Brain pericyte (primary cell): ENCODE measurements around the gene GSTO2.
"Not testable (repeated sequence)": the region's sequence is repeated elsewhere in the genome, so short reads cannot be mapped to it uniquely, and the experiment has no call there.

ENCODE experiments used
- DNase-seq: peaks from one replicate; pipeline ENCODE4 v3.0.0-alpha.2; 2012; ENCODE audit warnings: low read depth, low spot score

GSTO2 gene

GRCh38 chr10:104268713-104269645 is at the start of gene GSTO2:
GSTO2 (plus strand) TSS chr10:104269184; CDS start chr10:104274916, 5,732 bp downstream.
- DNase-seq: peak; percentile 93

- DNase-seq: no peak
Measured at GRCh38 chr10:104220522-104220921, 48.5 kb upstream of the GSTO2 start.

GRCh38 chr10:104223304-104223703 is 45.7 kb upstream of the GSTO2 start:
- DNase-seq: no peak

DNA sequence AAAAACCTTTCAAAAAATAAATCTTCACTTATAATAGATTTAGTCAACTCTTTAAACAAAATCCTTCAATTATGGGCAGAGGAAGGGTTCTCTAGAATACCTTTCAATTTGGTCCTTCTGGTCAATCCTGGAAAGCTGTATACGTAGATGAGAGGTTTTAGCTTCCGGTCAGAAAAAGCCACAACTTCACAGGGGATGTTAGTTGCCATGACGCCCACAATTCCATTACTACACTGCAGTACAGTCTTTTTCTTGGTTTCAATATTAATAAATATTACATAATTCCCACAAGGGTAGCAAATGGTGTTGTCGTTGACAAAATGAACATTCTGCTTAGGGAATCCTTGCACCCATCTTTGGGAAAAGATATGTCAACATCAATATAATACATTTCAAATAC is 38.5 kb upstream of the GSTO2 start:
- no peak for DNase-seq

- DNase-seq: peak; percentile 76
Measured at GRCh38 chr10:104231784-104232612, 37.0 kb upstream of the GSTO2 start, which contains the start of gene CFAP43. CFAP43 (minus strand) TSS chr10:104232364; CDS start chr10:104232246, 118 bp downstream.

DNA sequence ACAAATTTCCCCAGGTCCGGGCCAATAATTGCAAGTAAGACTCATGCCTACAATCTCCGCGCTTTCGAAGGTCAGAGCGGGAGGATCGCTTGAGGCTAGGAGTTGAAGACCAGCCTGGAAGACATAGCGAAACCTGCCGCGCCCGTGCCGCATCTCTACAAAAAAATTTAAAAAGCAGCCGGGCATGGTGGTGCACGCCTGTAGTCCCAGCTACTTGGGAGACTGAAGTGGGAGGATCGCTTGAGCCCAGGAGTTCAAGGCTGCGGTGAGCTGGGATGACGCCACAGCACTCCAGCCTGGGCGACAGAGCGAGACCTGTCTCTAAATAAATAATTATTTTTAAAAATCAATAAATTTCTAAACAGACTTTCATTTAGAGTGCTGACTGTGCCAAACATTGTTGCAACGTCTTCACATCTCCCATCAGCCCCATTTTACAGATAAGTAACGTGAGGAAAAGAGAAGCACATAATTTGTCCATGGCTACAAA is 36.3 kb upstream of the GSTO2 start:
- no peak for DNase-seq

- DNase-seq: no peak
Measured at GRCh38 chr10:104233817-104234216, 35.2 kb upstream of the GSTO2 start.

DNA sequence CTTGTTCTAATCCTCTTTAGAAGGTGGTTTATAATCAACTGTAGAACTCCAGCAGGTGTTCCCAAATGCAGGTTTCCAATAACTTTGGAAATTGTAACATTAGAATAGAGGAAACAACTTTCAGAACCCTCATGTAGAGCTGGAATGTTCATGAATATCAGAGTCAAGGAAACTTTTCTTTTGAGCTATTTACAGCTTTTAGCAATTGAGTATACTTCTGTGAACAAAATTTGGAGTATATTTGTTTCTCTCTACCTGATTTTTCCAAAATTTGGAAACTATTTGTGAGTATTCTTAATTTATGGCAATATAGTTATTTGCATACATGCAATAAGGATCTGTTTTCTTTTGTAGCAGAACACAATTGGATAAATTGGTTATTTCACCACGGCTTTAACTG is 34.0 kb upstream of the GSTO2 start:
- DNase-seq: no peak

DNA sequence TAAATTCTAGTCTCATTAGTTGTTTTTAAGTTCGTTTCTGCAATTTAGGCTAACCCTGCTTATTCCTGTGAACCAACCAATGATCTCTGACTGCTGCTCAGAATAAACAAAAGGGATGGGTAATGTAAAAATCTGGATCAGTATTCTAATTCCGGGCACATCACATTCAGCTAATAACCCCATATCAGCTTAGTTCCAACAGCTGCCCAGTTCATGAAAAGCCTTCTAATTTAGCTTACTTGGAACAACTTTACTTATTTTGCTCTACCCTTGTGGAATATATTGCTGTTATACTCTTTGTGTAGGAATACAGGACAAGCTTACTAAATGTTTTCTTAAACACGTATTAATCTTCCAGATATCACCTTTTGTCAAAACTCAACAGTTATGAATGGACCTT is 33.2 kb upstream of the GSTO2 start:
- no peak for DNase-seq

DNA sequence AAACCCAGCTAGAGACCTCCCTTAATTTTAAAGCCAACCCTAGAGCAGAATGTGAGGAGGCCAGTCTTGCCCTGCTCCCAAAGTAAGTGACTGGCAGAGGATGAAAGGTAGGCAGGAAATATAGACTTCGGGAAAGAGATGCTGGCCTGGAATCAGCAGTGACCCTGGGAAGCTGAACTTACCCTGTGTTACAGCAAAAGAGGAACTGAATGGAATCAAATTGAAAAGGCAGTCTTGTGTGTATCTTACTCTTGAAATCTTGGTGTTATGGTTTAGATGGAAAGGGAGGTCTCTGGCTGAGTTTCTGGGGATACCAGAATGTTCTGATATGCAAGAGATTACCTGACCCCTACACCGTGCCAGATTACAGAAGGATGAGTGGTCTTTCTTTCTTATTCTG is 28.9 kb upstream of the GSTO2 start:
- DNase-seq: no peak

DNA sequence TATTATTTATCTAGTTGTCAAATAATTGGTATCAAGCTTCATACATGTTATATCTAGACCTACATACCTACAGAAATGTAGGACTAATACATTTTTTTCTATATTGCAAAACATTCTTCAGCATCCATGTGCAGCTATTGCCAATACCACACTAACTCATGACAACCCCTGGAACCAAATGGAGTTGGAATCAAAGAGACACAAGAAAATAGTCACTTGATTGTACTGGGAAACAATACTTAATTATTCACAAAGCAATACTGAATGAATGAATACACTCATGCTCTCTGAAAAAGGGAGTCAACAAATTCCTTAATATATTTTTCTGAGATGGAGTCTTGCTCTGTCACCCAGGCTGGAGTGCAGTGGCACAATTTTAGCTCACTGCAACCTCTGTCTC is 26.4 kb upstream of the GSTO2 start:
- DNase-seq: no peak

DNA sequence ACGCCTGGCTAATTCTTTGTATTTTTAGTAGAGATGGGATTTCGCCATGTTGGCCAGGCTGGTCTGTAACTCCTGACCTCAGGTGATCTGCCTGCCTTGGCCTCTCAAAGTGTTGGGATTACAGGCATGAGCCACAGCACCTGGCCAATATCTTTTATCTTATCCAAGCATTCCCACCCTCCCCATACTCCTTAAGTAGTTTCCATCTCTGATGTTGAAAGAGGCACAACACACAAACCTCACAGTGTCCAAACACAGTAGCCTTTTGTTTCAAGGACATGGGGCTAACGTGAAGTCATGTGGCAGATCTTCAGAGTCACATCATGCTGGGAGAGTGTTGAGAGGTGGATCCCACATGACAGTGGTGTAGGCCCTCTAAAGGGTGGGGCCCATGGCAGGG is 26.0 kb upstream of the GSTO2 start:
- DNase-seq: not testable (repeated sequence)

GRCh38 chr10:104243512-104243911 is 25.5 kb upstream of the GSTO2 start:
- no peak for DNase-seq

DNA sequence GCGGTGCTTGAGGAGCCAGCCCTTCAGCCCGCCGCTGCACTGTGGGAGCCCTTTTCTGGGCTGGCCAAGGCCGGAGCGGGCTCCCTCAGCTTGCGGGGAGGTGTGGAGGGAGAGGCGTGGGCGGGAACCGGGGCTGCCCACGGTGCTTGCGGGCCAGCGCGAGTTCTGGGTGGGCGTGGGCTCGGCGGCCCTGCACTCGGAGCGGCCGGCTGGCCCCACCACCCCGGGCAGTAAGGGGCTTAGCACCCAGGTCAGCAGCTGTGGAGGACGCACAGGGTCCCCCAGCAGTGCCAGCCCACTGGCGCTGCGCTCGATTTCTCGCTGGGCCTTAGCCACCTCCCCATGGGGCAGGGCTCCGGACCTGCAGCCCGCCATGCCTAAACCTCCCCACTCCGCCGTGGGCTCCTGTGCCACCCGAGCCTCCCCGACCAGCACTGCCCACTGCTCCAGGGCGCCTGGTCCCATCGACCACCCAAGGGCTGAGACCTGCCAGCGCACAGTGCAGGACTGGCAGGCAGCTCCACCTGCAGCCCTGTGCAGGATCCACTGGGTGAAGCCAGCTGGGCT is 23.8 kb upstream of the GSTO2 start:
- DNase-seq: no peak

GRCh38 chr10:104246976-104247375 is 22.0 kb upstream of the GSTO2 start:
- DNase-seq: no peak

DNA sequence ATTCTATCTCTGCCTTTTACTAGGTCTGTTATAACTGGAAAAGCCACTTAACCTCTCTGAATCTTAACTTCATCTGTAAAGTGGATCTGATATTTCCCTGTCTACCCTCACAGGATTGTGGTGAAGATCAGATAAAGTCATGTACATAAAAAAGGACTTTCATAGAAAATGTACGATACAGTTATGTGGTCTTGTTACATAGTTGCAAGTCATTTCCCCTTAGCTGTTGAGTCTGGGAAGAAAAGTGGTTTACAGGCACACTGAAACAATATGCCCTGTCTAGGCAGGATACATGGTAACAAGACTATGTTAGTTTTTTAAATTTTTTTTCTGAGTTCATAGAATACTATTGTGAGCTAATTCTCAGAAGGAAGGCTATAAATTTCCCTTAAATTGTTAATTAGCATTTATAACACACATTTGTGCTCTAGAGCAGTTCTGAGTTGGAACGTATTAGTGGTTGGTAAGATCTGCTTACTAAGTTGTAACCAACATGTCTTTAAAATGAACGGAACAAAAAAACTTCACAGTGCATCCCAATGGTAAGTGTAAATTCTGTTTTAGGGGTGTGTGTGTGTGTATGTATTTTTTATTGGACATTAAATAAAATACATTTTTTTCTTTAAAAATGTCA is 21.4 kb upstream of the GSTO2 start:
- DNase-seq: no peak

GRCh38 chr10:104248931-104249330 is 20.1 kb upstream of the GSTO2 start:
- DNase-seq: not testable (repeated sequence)

- no peak for DNase-seq
Measured at GRCh38 chr10:104250371-104250770, 18.6 kb upstream of the GSTO2 start.

GRCh38 chr10:104251443-104251842 is 17.5 kb upstream of the GSTO2 start:
- DNase-seq: no peak

- DNase-seq: no peak
Measured at GRCh38 chr10:104252368-104252767, 16.6 kb upstream of the GSTO2 start.

GRCh38 chr10:104253106-104253505 is 15.9 kb upstream of the GSTO2 start:
- no peak for DNase-seq
